Measurements from ENCODE around the gene TBC1D4. TPM values are rescaled to one million over a fixed set of nuclear protein-coding genes. Genes with fewer than 3 reads are reported as not detected.

TBC1D4 gene
- total RNA-seq, 1 experiment from 2014 or later, result 19.5 TPM

DNA sequence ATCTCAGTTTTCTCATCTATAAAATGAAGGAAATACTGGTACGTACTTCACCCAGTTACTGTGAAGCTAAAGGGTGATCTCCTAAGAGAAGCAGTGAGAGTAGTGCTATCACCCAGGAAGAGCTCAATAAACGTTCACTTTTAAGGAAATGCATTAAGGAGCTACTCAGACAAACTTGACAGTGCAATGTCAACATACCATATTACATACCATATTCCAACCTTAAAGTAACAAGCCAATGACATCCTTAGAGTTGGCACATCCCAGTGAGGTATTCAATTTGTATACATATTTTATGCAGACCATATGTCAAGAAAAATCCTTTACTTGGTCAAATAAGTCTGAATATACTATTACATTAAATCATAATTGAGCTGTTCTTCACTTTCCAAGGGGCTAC is 7.0 kb downstream of the TBC1D4 start:
- Histone ChIP-seq H3K9me3 (ENCODE audit: insufficient read depth, low read depth) (no peaks in the 10 kb centered on the region), H3K4me1 (replicated peaks; ENCODE audit: insufficient read depth) (peaks cover 10% of the 10 kb centered on the region), H4K20me1 (ENCODE audit: insufficient read depth) (no peaks in the 10 kb centered on the region), H3K27ac (no peak overlapping the region), H3K4me3 (no peak overlapping the region), H3F3A (ENCODE audit: insufficient read depth, low read depth) (0 out of 2 replicates have a peak, but pooled peaks cover 2% of the 10 kb centered on the region), H3K27me3 (ENCODE audit: insufficient read depth, low read depth) (no peaks in the 10 kb centered on the region), H2AFZ (no peak overlapping the region), H3K4me2 (no peak overlapping the region), H3K36me3 (ENCODE audit: low read depth) (no peaks in the 10 kb centered on the region), H3K79me2 (ENCODE audit: low read depth) (peaks cover 41% of the 10 kb centered on the region), H3K9me2 (ENCODE audit: insufficient read depth) (no peaks in the 10 kb centered on the region; the same call in 1 of the 2 replicates)
- ChIA-PET POLR2A (ENCODE audit: unreplicated experiment) (no interaction called here), CTCF (no interaction called here)
- TF ChIP-seq, protein P1, sequence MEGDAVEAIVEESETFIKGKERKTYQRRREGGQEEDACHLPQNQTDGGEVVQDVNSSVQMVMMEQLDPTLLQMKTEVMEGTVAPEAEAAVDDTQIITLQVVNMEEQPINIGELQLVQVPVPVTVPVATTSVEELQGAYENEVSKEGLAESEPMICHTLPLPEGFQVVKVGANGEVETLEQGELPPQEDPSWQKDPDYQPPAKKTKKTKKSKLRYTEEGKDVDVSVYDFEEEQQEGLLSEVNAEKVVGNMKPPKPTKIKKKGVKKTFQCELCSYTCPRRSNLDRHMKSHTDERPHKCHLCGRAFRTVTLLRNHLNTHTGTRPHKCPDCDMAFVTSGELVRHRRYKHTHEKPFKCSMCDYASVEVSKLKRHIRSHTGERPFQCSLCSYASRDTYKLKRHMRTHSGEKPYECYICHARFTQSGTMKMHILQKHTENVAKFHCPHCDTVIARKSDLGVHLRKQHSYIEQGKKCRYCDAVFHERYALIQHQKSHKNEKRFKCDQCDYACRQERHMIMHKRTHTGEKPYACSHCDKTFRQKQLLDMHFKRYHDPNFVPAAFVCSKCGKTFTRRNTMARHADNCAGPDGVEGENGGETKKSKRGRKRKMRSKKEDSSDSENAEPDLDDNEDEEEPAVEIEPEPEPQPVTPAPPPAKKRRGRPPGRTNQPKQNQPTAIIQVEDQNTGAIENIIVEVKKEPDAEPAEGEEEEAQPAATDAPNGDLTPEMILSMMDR (conservative IDR thresholded peaks at IDR 0.05), result no peak
- TF ChIP-seq EZH2 (IDR thresholded peaks at IDR 0.05; ENCODE audit: low read depth), result no peak
- BruUV-seq (replicated peaks), result no TSS peak
- DNase-seq, result no peak
- intact Hi-C loops (cut with micrococcal nuclease; ENCODE audit: unreplicated experiment), result no loop called here

DNA sequence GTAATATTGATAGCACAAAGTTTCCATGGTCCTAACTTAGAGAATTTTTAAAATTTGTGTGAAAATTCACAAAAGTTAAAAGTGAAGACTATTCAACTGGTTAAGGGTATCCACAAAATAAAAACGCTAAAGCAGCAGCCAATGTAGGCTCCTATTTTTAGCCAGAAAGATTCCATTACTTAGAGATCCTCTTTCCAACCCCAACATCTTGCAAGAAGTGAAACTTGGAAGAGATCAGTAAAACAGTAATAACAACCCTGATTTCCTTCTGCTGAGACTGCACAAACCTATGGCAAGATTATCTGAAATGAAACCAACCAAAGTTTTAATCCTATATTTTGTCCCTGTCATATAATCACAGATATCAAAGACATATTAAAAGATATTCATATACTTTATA is 8.5 kb downstream of the TBC1D4 start:
- POLR2A ChIA-PET (ENCODE audit: unreplicated experiment), result no interaction called here
- H3K79me2 ChIP-seq (ENCODE audit: low read depth), result peaks cover 29% of the 10 kb centered on the region
- no peaks in the 10 kb centered on the region for H3K27me3 ChIP-seq (ENCODE audit: insufficient read depth, low read depth)
- no peaks in the 10 kb centered on the region for H3F3A ChIP-seq (ENCODE audit: insufficient read depth, low read depth)
- no peaks in the 10 kb centered on the region for H3K36me3 ChIP-seq (ENCODE audit: low read depth)
- no peaks in the 10 kb centered on the region for H3K9me3 ChIP-seq (ENCODE audit: insufficient read depth, low read depth)
- BruUV-seq (replicated peaks), result no TSS peak
- H4K20me1 ChIP-seq (ENCODE audit: insufficient read depth), result no peaks in the 10 kb centered on the region
- no peaks in the 10 kb centered on the region for H3K4me1 ChIP-seq (replicated peaks; ENCODE audit: insufficient read depth)
- intact Hi-C loops (cut with micrococcal nuclease; ENCODE audit: unreplicated experiment), result no loop called here
- CTCF ChIA-PET, result no interaction called here
- no peak for DNase-seq
- H3K9me2 ChIP-seq (ENCODE audit: insufficient read depth), result no peaks in the 10 kb centered on the region; the same call in 1 of the 2 replicates
- H3K4me2 ChIP-seq, result no peak overlapping the region
- no peak for TF ChIP-seq EZH2 (IDR thresholded peaks at IDR 0.05; ENCODE audit: low read depth)
- TF ChIP-seq, protein P1 (conservative IDR thresholded peaks at IDR 0.05), result no peak
- H3K27ac ChIP-seq, result no peak overlapping the region
- H3K4me3 ChIP-seq, result no peak overlapping the region
- no peak overlapping the region for H2AFZ ChIP-seq

DNA sequence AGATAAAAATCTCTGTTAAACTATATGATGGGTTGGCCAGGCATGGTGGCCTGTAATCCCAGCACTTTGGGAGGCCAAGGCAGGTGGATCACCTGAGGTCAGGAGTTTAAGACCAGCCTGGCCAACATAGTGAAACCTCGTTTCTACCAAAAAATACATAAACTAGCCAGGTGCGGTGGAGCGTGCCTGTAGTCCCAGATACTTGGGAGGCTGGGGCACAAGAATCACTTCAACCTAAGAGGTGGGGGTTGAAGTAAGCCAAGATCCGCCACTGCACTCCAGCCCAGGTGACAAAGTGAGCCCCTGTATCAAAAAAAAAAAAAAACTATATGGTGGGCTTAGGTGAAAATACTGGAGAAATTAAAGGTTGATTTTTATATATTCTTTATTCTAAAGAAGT is 11.3 kb downstream of the TBC1D4 start:
- no peaks in the 10 kb centered on the region for H3K9me2 ChIP-seq (ENCODE audit: insufficient read depth)
- no peak for DNase-seq
- no peak overlapping the region for H3K4me2 ChIP-seq
- BruUV-seq (replicated peaks), result no TSS peak
- H3K4me3 ChIP-seq, result no peak overlapping the region
- H3K4me1 ChIP-seq (replicated peaks; ENCODE audit: insufficient read depth), result no peaks in the 10 kb centered on the region
- H3K79me2 ChIP-seq (ENCODE audit: low read depth), result peaks cover 20% of the 10 kb centered on the region
- intact Hi-C loops (cut with micrococcal nuclease; ENCODE audit: unreplicated experiment), result no loop called here
- H3F3A ChIP-seq (ENCODE audit: insufficient read depth, low read depth), result no peaks in the 10 kb centered on the region
- no peaks in the 10 kb centered on the region for H4K20me1 ChIP-seq (ENCODE audit: insufficient read depth)
- POLR2A ChIA-PET (ENCODE audit: unreplicated experiment), result no interaction called here
- H3K36me3 ChIP-seq (ENCODE audit: low read depth), result no peaks in the 10 kb centered on the region
- no peaks in the 10 kb centered on the region for H3K9me3 ChIP-seq (ENCODE audit: insufficient read depth, low read depth)
- TF ChIP-seq, protein P1 (conservative IDR thresholded peaks at IDR 0.05), result no peak
- TF ChIP-seq EZH2 (IDR thresholded peaks at IDR 0.05; ENCODE audit: low read depth), result no peak
- H2AFZ ChIP-seq, result no peak overlapping the region
- H3K27me3 ChIP-seq (ENCODE audit: insufficient read depth, low read depth), result no peaks in the 10 kb centered on the region
- H3K27ac ChIP-seq, result no peak overlapping the region
- CTCF ChIA-PET, result no interaction called here
